B cell (primary cell): ENCODE measurements around the gene DDA1. TPM values are rescaled to one million over a fixed set of nuclear protein-coding genes. Genes with fewer than 3 reads are reported as not detected.

Experiments used
- ATAC-seq: fragments of 200-7000 bp; cut with Tn5 transposase; one replicate; pipeline ENCODE4 v1.10.0; 2021; ENCODE audit warnings: low read depth, mild to moderate bottlenecking, moderate number of reproducible peaks, moderate library complexity
- CTCF ChIA-PET: fragments of 350-600 bp; sonication (Branson Sonifier 250); formaldehyde crosslinking; loops from one replicate; lab custom pipeline; 2021; ENCODE audit warnings: antibody characterized with exemption, inconsistent platforms; lab: Charles Lee
- POLR2A ChIA-PET: fragments of 350-600 bp; sonication (Branson Sonifier 250); formaldehyde crosslinking; loops from one replicate; lab custom pipeline; 2021; ENCODE audit warnings: antibody characterized with exemption; lab: Charles Lee
- DNase-seq: peaks from one replicate; pipeline ENCODE4 v3.0.0; 2013
- H2AFZ ChIP-seq: 2 replicates; pipeline ENCODE4 v1.6.1; 2012; ENCODE audit warnings: mild to moderate bottlenecking, low read depth, low read length; ENCODE audit not compliant: insufficient read depth, poor library complexity, severe bottlenecking
- H3K27ac ChIP-seq, 2 donors: 1 replicate in 1 of 2; 2 replicates in 1 of 2; pipeline ENCODE4 v1.5.1; 2012 to 2013; ENCODE audit warnings: low read length in 2 of 2, mild to moderate bottlenecking in 2 of 2, moderate library complexity in 1 of 2
- H3K27me3 ChIP-seq, 4 experiments: fragments of 200-600 bp in 1 of 4; sonication (generic) in 1 of 4; replicated peaks in 1 of 4; 1 replicate in 2 of 4; 2 replicates in 2 of 4; pipeline versions ENCODE4 v1.6.1 to v1.7.0; 2013 to 2016; ENCODE audit warnings: low read length in 3 of 4, mild to moderate bottlenecking in 2 of 4, mixed read lengths in 1 of 4, moderate library complexity in 1 of 4; ENCODE audit not compliant: insufficient read depth in 4 of 4, control insufficient read depth in 3 of 4; ENCODE audit errors: control extremely low read depth in 1 of 4
- H3K36me3 ChIP-seq, 2 experiments: replicated peaks in 1 of 2; 1 replicate in 1 of 2; 2 replicates in 1 of 2; pipeline versions ENCODE4 v1.6.1 to v1.7.1; 2013; ENCODE audit warnings: low read length in 1 of 2; ENCODE audit not compliant: insufficient read depth in 2 of 2, control insufficient read depth in 1 of 2; ENCODE audit errors: control extremely low read depth in 1 of 2, extremely low read depth in 1 of 2
- H3K4me1 ChIP-seq, 2 donors: fragments of 200-600 bp in 1 of 2; sonication (generic) in 1 of 2; 1 replicate in 1 of 2; 2 replicates in 1 of 2; pipeline versions ENCODE4 v1.5.1 to v1.6.1; 2013 to 2017; ENCODE audit warnings: low read length in 2 of 2; ENCODE audit not compliant: control insufficient read depth in 2 of 2, insufficient read depth in 2 of 2
- H3K4me2 ChIP-seq: replicated peaks from 2 replicates; pipeline ENCODE3; 2012; ENCODE audit warnings: mild to moderate bottlenecking, low read depth, low read length; ENCODE audit not compliant: poor library complexity, severe bottlenecking
- H3K4me3 ChIP-seq, 5 experiments: fragments of 200-600 bp in 1 of 5; sonication (generic) in 1 of 5; 1 replicate in 3 of 5; 2 replicates in 2 of 5; pipeline versions ENCODE4 v1.5.1 to v1.7.0; 2011 to 2016; ENCODE audit warnings: low read length in 4 of 5, mild to moderate bottlenecking in 4 of 5, low read depth in 2 of 5, control low read depth in 1 of 5, moderate library complexity in 1 of 5; ENCODE audit not compliant: insufficient read depth in 1 of 5; ENCODE audit errors: control extremely low read depth in 1 of 5, extremely low read depth in 1 of 5
- H3K79me2 ChIP-seq: fragments of 200-600 bp; sonication (generic); one replicate; pipeline ENCODE4 v1.6.0; 2016; ENCODE audit warnings: low read length; ENCODE audit not compliant: control insufficient read depth, insufficient read depth
- H3K9ac ChIP-seq: fragments of 200-600 bp; sonication (generic); 2 replicates; pipeline ENCODE4 v1.6.1; 2017; ENCODE audit warnings: mild to moderate bottlenecking, low read length, moderate library complexity
- H3K9me3 ChIP-seq, 3 donors: one replicate each; pipeline versions ENCODE4 v1.6.1 to v1.7.1; 2013; ENCODE audit warnings: low read length in 2 of 3; ENCODE audit not compliant: control insufficient read depth in 2 of 3, insufficient read depth in 1 of 3; ENCODE audit errors: control extremely low read depth in 1 of 3
- H4K20me1 ChIP-seq: 2 replicates; pipeline ENCODE4 v1.6.0; 2012; ENCODE audit warnings: mild to moderate bottlenecking, low read length; ENCODE audit not compliant: insufficient read depth, control insufficient read depth, poor library complexity, severe bottlenecking
- H3K27ac Mint-ChIP-seq: one replicate; pipeline ENCODE4 v1.8.0; 2021; ENCODE audit warnings: mixed read lengths
- H3K27me3 Mint-ChIP-seq: one replicate; pipeline ENCODE4 v1.8.0; 2021; ENCODE audit warnings: mixed read lengths
- H3K4me1 Mint-ChIP-seq: one replicate; pipeline ENCODE4 v1.8.0; 2021; ENCODE audit warnings: mixed read lengths
- H3K4me3 Mint-ChIP-seq: one replicate; pipeline ENCODE4 v1.8.0; 2021; ENCODE audit warnings: mixed read lengths
- H3K9me3 Mint-ChIP-seq: one replicate; pipeline ENCODE4 v1.8.0; 2022; ENCODE audit warnings: mixed read lengths; ENCODE audit not compliant: insufficient read depth
- EZH2 ChIP-seq: IDR thresholded peaks from 2 replicates; pipeline ENCODE4 v1.6.1; 2012; ENCODE audit warnings: borderline replicate concordance, low read depth, mild to moderate bottlenecking, moderate library complexity, low read length; ENCODE audit not compliant: insufficient read depth, poor library complexity, severe bottlenecking
- WGBS: methylation state at CpG from one replicate; pipeline ENCODE4 v1.1.5; 2013; ENCODE audit warnings: missing lambda C conversion rate; ENCODE audit not compliant: insufficient coverage; 5-methylcytosine and 5-hydroxymethylcytosine counted together
- intact Hi-C: fragments of 100-400 bp; cut with micrococcal nuclease; formaldehyde crosslinking; loops from one replicate; pipeline ENCODE4 v1.10.0; 2022
- polyA plus RNA-seq: library from polyadenylated mRNA; depleted of rRNA; stranded (reverse); fragments of >200 nt; gene quantifications from 2 replicates; pipeline ENCODE4 v1.2.3, GENCODE V29; 2012
- total RNA-seq, 2 donors: library from RNA; stranded (reverse); fragments of 120-200 nt in 1 of 2; gene quantifications; 1 replicate in 1 of 2; 2 replicates in 1 of 2; pipeline versions ENCODE4 v1.2.3 to v1.2.4, GENCODE V29; 2013 to 2022
- TF ChIP-seq, protein P1 (sequence below): fragments of 200-600 bp; IDR thresholded peaks from one replicate; pipeline ENCODE4 v1.8.0; 2022; ENCODE audit warnings: antibody characterized with exemption, mild to moderate bottlenecking

DDA1 gene
- total and polyA plus RNA-seq, 2 donors (not counting 1 experiment from before 2014, with no cell fraction given), result 38.4 TPM

DNA sequence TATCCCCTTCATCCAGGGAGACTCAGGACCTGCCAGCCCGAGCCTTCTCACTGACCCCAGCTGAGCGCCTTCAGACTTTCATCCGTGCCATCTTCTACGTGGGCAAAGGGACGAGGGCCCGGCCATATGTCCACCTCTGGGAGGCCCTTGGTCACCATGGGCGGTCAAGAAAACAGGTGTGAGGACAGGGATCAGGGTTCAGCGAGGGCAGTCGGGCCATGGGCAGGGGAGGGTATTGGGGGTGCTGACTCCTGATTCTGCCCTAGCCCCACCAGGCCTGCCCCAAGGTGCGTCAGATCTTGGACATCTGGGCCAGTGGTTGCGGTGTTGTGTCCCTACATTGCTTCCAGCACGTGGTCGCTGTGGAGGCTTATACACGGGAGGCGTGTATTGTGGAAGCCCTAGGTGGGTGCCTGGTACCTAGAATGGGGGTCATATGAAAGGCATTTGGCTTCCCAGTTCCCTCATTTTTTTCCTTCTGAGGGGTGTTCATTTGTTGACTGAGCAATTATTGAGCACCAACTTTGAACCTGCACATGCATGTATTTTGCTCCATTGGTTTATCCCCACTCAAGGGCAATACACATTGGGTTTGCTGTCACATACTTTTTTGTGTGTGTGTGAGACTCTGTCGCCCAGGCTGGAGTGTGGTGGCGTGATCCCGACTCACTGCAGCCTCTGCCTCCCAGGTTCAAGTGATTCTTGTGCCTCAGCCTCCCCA lies 23.8 kb upstream of the DDA1 start:
- Histone ChIP-seq H3K4me1 (peaks cover 5 to 24% of the 10 kb centered on the region in 2 donors), H3K4me3 (no peak overlapping the region), H3K4me2 (no peak overlapping the region), H3K9me3 (no peaks in the 10 kb centered on the region), H2AFZ (no peak overlapping the region), H3K36me3 (peaks cover 0 to 5% of the 10 kb centered on the region in 2 experiments), H3K79me2 (no peaks in the 10 kb centered on the region), H3K27ac (no peak overlapping the region), H4K20me1 (no peaks in the 10 kb centered on the region), H3K27me3 (no peaks in the 10 kb centered on the region), H3K9ac (no peak overlapping the region)
- 98% methylated on average over 15 of the region's 18 CpGs for WGBS
- ChIA-PET POLR2A (no interaction called here), CTCF (interaction anchor here (2.2 kb wide), 1 partner anchor 506 kb away, joined by 8 read pairs; no protein-coding TSS in a partner anchor)
- DNase-seq (no peak), ATAC-seq (no peak)
- Mint-ChIP-seq H3K27ac (no peak overlapping the region), H3K4me1 (peaks cover 10% of the 10 kb centered on the region), H3K9me3 (no peaks in the 10 kb centered on the region), H3K4me3 (no peak overlapping the region), H3K27me3 (no peaks in the 10 kb centered on the region)
- intact Hi-C loops, result loop anchor here (10.0 kb wide), 1 partner anchor 451 kb away; no protein-coding TSS in a partner anchor
- no peak for TF ChIP-seq EZH2

DNA sequence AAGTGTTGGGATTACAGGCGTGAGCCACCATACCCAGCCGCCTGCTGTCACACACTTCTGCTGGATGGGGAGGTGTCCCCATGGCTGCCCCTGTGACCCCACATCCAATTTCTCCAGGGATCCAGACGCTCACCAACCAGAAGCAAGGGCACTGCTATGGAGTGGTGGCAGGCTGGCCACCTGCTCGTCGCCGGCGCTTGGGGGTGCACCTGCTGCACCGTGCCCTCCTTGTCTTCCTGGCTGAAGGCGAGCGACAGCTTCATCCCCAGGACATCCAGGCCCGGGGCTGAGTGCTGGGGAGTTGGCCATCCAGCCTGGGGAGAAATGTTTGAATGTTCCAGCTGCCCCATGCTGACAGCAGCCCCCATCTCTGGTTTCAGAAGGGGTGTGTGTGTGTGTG lies 23.1 kb upstream of the DDA1 start:
- Histone ChIP-seq H3K4me3 (no peak overlapping the region), H3K9me3 (no peaks in the 10 kb centered on the region), H3K9ac (no peak overlapping the region), H3K27ac (no peak overlapping the region), H3K36me3 (peaks cover 0 to 5% of the 10 kb centered on the region in 2 experiments), H3K4me2 (no peak overlapping the region), H3K4me1 (peaks cover 2 to 20% of the 10 kb centered on the region in 2 donors), H3K79me2 (no peaks in the 10 kb centered on the region), H3K27me3 (no peaks in the 10 kb centered on the region), H2AFZ (no peak overlapping the region), H4K20me1 (no peaks in the 10 kb centered on the region)
- Mint-ChIP-seq H3K27ac (no peak overlapping the region), H3K4me3 (no peak overlapping the region), H3K27me3 (no peaks in the 10 kb centered on the region), H3K4me1 (peaks cover 10% of the 10 kb centered on the region), H3K9me3 (no peaks in the 10 kb centered on the region)
- CTCF ChIA-PET, result no interaction called here
- no peak for TF ChIP-seq EZH2
- TF ChIP-seq, protein P1, sequence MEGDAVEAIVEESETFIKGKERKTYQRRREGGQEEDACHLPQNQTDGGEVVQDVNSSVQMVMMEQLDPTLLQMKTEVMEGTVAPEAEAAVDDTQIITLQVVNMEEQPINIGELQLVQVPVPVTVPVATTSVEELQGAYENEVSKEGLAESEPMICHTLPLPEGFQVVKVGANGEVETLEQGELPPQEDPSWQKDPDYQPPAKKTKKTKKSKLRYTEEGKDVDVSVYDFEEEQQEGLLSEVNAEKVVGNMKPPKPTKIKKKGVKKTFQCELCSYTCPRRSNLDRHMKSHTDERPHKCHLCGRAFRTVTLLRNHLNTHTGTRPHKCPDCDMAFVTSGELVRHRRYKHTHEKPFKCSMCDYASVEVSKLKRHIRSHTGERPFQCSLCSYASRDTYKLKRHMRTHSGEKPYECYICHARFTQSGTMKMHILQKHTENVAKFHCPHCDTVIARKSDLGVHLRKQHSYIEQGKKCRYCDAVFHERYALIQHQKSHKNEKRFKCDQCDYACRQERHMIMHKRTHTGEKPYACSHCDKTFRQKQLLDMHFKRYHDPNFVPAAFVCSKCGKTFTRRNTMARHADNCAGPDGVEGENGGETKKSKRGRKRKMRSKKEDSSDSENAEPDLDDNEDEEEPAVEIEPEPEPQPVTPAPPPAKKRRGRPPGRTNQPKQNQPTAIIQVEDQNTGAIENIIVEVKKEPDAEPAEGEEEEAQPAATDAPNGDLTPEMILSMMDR, result no peak
- POLR2A ChIA-PET, result interaction anchor here (0.6 kb wide), 1 partner anchor 783 kb away, joined by 7 read pairs; no protein-coding TSS in a partner anchor
- 98% methylated on average over 10 of the region's 11 CpGs for WGBS
- intact Hi-C loops, result loop anchor here (10.0 kb wide), 1 partner anchor 451 kb away; no protein-coding TSS in a partner anchor
- DNase-seq (no peak), ATAC-seq (no peak)
